H9 (cell line): ENCODE measurements around the gene AGK. TPM values are rescaled to one million over a fixed set of nuclear protein-coding genes. Genes with fewer than 3 reads are reported as not detected.

Experiments used
- DNase-seq: peaks from one replicate; pipeline ENCODE4 v3.0.0-alpha.2; 2017
- H2AFZ ChIP-seq: one replicate; pipeline ENCODE4 v1.6.1; 2013; ENCODE audit warnings: mild to moderate bottlenecking, low read length, control low read depth, moderate library complexity
- H2AK5ac ChIP-seq: 2 replicates; pipeline ENCODE4 v1.6.1; 2013; ENCODE audit warnings: low read length, control low read depth, mixed read lengths; ENCODE audit not compliant: insufficient read length
- H2BK120ac ChIP-seq: one replicate; pipeline ENCODE4 v1.6.1; 2013; ENCODE audit warnings: low read depth, mild to moderate bottlenecking, low read length, control low read depth, inconsistent platforms; ENCODE audit not compliant: poor library complexity, severe bottlenecking
- H2BK12ac ChIP-seq: 2 replicates; pipeline ENCODE4 v1.6.1; 2013; ENCODE audit warnings: low read length, control low read depth, mixed read lengths, low read depth; ENCODE audit not compliant: insufficient read length
- H2BK15ac ChIP-seq: 2 replicates; pipeline ENCODE4 v1.6.1; 2013; ENCODE audit warnings: low read depth, low read length, control low read depth
- H2BK20ac ChIP-seq: one replicate; pipeline ENCODE4 v1.6.1; 2013; ENCODE audit warnings: low read depth, mild to moderate bottlenecking, low read length, control low read depth, inconsistent platforms; ENCODE audit not compliant: poor library complexity, severe bottlenecking
- H2BK5ac ChIP-seq: 2 replicates; pipeline ENCODE4 v1.6.1; 2013; ENCODE audit warnings: low read length, control low read depth, mixed read lengths; ENCODE audit not compliant: insufficient read length
- H3K14ac ChIP-seq: 2 replicates; pipeline ENCODE4 v1.6.1; 2013; ENCODE audit warnings: low read length, control low read depth; ENCODE audit not compliant: insufficient read depth
- H3K18ac ChIP-seq: 2 replicates; pipeline ENCODE4 v1.6.1; 2013; ENCODE audit warnings: low read depth, mild to moderate bottlenecking, mixed read lengths, low read length, control low read depth; ENCODE audit not compliant: insufficient read length
- H3K23ac ChIP-seq: 2 replicates; pipeline ENCODE4 v1.6.1; 2013; ENCODE audit warnings: low read length, control low read depth, mixed read lengths, low read depth; ENCODE audit not compliant: insufficient read length
- H3K23me2 ChIP-seq: 2 replicates; pipeline ENCODE4 v1.6.1; 2013; ENCODE audit warnings: low read depth, mild to moderate bottlenecking, mixed read lengths, low read length, control low read depth; ENCODE audit not compliant: insufficient read length, poor library complexity, severe bottlenecking
- H3K27ac ChIP-seq: 2 replicates; pipeline ENCODE4 v1.5.1; 2013; ENCODE audit warnings: low read length, control low read depth, mixed read lengths, low read depth; ENCODE audit not compliant: insufficient read length
- H3K27me3 ChIP-seq: 2 replicates; pipeline ENCODE4 v1.6.1; 2013; ENCODE audit warnings: low read length, control low read depth, inconsistent platforms; ENCODE audit not compliant: insufficient read depth
- H3K4ac ChIP-seq: 2 replicates; pipeline ENCODE4 v1.6.1; 2013; ENCODE audit warnings: low read depth, mild to moderate bottlenecking, control low read depth, inconsistent platforms, low read length, moderate library complexity
- H3K4me1 ChIP-seq: 2 replicates; pipeline ENCODE4 v1.6.1; 2013; ENCODE audit warnings: low read length, control low read depth, inconsistent platforms; ENCODE audit not compliant: insufficient read depth
- H3K4me2 ChIP-seq: 2 replicates; pipeline ENCODE4 v1.6.1; 2013; ENCODE audit warnings: low read length, control low read depth, mixed read lengths; ENCODE audit not compliant: insufficient read length, insufficient read depth
- H3K56ac ChIP-seq: 2 replicates; pipeline ENCODE4 v1.6.1; 2013; ENCODE audit warnings: low read depth, mild to moderate bottlenecking, mixed read lengths, low read length, control low read depth; ENCODE audit not compliant: insufficient read length
- H3K79me1 ChIP-seq: 2 replicates; pipeline ENCODE4 v1.6.1; 2013; ENCODE audit warnings: low read depth, mild to moderate bottlenecking, moderate library complexity, low read length, control low read depth, inconsistent platforms; ENCODE audit not compliant: insufficient read depth, poor library complexity, severe bottlenecking
- H3K79me2 ChIP-seq: 2 replicates; pipeline ENCODE4 v1.6.1; 2013; ENCODE audit warnings: low read length, control low read depth, inconsistent platforms; ENCODE audit not compliant: insufficient read depth
- H3K9ac ChIP-seq: 2 replicates; pipeline ENCODE4 v1.6.1; 2013; ENCODE audit warnings: low read length, control low read depth, mixed read lengths; ENCODE audit not compliant: insufficient read length; ENCODE audit errors: extremely low read depth
- H3K9me3 ChIP-seq: one replicate; pipeline ENCODE4 v1.6.1; 2013; ENCODE audit warnings: low read depth, low read length, inconsistent platforms; ENCODE audit not compliant: control insufficient read depth
- H3T11ph ChIP-seq: one replicate; pipeline ENCODE4 v1.6.1; 2013; ENCODE audit warnings: mild to moderate bottlenecking, low read length, control low read depth, inconsistent platforms
- H4K20me1 ChIP-seq: one replicate; pipeline ENCODE4 v1.6.1; 2013; ENCODE audit not compliant: control insufficient read depth, insufficient read length, insufficient read depth
- H4K5ac ChIP-seq: 2 replicates; pipeline ENCODE4 v1.6.1; 2013; ENCODE audit warnings: low read depth, mild to moderate bottlenecking, mixed read lengths, low read length, control low read depth; ENCODE audit not compliant: insufficient read length
- H4K8ac ChIP-seq: replicated peaks from 2 replicates; pipeline ENCODE4 v1.6.1; 2013; ENCODE audit warnings: low read length, control low read depth, mixed read lengths, low read depth; ENCODE audit not compliant: insufficient read length
- H4K91ac ChIP-seq: 2 replicates; pipeline ENCODE4 v1.6.1; 2013; ENCODE audit warnings: low read depth, mild to moderate bottlenecking, moderate library complexity, mixed read lengths, low read length, control low read depth; ENCODE audit not compliant: insufficient read length
- H3K27ac Mint-ChIP-seq, 3 experiments: 2 replicates in 2 of 3; 3 replicates in 1 of 3; pipeline ENCODE4 v1.8.0; 2020 to 2021; ENCODE audit warnings: mixed read lengths in 3 of 3, mild to moderate bottlenecking in 1 of 3, moderate library complexity in 1 of 3
- H3K27me3 Mint-ChIP-seq: 2 replicates; pipeline ENCODE4 v1.8.0; 2021; ENCODE audit warnings: low read depth, mild to moderate bottlenecking, moderate library complexity, mixed read lengths
- H3K36me3 Mint-ChIP-seq, 3 experiments: 2 replicates in 2 of 3; 3 replicates in 1 of 3; pipeline ENCODE4 v1.8.0; 2020 to 2021; ENCODE audit warnings: low read depth in 3 of 3, mixed read lengths in 3 of 3; ENCODE audit not compliant: insufficient read depth in 1 of 3
- H3K4me1 Mint-ChIP-seq, 2 experiments: 2 replicates each; pipeline ENCODE4 v1.8.0; 2020; ENCODE audit warnings: mixed read lengths in 2 of 2
- H3K4me3 Mint-ChIP-seq, 2 experiments: 2 replicates in 1 of 2; 3 replicates in 1 of 2; pipeline ENCODE4 v1.8.0; 2020 to 2021; ENCODE audit warnings: mild to moderate bottlenecking in 2 of 2, mixed read lengths in 2 of 2, moderate library complexity in 1 of 2
- H3K9me3 Mint-ChIP-seq, 2 experiments: 2 replicates in 1 of 2; 3 replicates in 1 of 2; pipeline ENCODE4 v1.8.0; 2020; ENCODE audit warnings: mild to moderate bottlenecking in 2 of 2, mixed read lengths in 2 of 2, moderate library complexity in 1 of 2
- WGBS: extraction: QIAGEN DNeasy Blood & Tissue Kit; methylation state at CpG from one replicate; pipeline ENCODE4 v1.1.7; 2013; ENCODE audit warnings: missing lambda C conversion rate, low lambda C conversion rate, mixed read lengths; ENCODE audit not compliant: insufficient read length; ENCODE audit errors: extremely low coverage; 5-methylcytosine and 5-hydroxymethylcytosine counted together
- total RNA-seq: library from RNA; stranded (reverse); gene quantifications from 2 replicates; pipeline ENCODE4 v1.2.1, GENCODE V29; 2021
- TF ChIP-seq, protein P1 (sequence below): fragments of 200-600 bp; sonication (generic); conservative IDR thresholded peaks from 3 replicates; pipeline ENCODE4 v1.8.0; 2021; ENCODE audit warnings: antibody characterized with exemption, mild to moderate bottlenecking

The AGK gene
- total RNA-seq, 1 experiment from 2014 or later: 35.1 TPM

DNA sequence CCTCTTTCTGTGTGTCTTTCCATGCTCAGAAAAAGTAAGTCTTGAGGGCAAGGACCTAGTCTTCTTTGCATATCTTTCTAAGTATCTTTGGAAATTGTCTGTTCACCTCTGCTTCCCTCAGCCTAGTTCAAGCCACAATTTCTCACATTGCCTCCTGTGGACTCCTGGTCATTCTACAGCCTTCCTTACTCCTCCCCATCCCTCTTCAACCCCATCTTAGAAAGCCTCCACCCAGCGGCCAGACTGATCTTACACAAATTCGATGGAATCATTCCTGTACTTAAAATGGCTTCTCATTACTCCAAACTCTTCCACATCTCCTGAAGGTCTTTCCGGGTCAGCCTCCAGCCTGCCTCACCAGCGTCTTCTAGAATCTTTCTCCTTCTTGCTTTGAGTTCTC lies 24.1 kb upstream of the AGK start:
- H3K79me2 ChIP-seq: no peaks in the 10 kb centered on the region

More for the DNA sequence above, 24.1 kb upstream of the AGK start:
- Histone ChIP-seq H2AK5ac (no peak overlapping the region), H4K20me1 (no peaks in the 10 kb centered on the region), H2BK20ac (no peak overlapping the region), H3K27ac (no peak overlapping the region), H4K91ac (no peak overlapping the region), H3K23me2 (no peaks in the 10 kb centered on the region), H3K79me1 (no peaks in the 10 kb centered on the region), H3K23ac (no peak overlapping the region), H3K4me2 (no peak overlapping the region), H3K27me3 (no peaks in the 10 kb centered on the region), H4K5ac (no peak overlapping the region), H4K8ac (no peak overlapping the region), H3K9ac (no peak overlapping the region), H3K9me3 (no peaks in the 10 kb centered on the region), H3K4me1 (no peaks in the 10 kb centered on the region), H3K18ac (no peak overlapping the region), H3K56ac (no peak overlapping the region), H2AFZ (no peak overlapping the region), H3K14ac (no peak overlapping the region), H2BK12ac (no peak overlapping the region), H2BK120ac (no peak overlapping the region), H2BK15ac (no peak overlapping the region), H3K4ac (no peak overlapping the region), H3T11ph (no peak overlapping the region), H2BK5ac (no peak overlapping the region)
- Mint-ChIP-seq H3K9me3 (no peaks in the 10 kb centered on the region), H3K36me3 (peaks cover 2 to 5% (median 2%) of the 10 kb centered on the region in 3 experiments; a peak in 3 of 7 replicates), H3K27ac (no peak overlapping the region), H3K4me1 (peaks cover 4 to 6% of the 10 kb centered on the region in 2 experiments; a peak in 3 of 4 replicates), H3K27me3 (no peaks in the 10 kb centered on the region), H3K4me3 (no peak overlapping the region)
- no CpG with 5 or more reads among the region's 4 CpGs for WGBS
- TF ChIP-seq, protein P1, sequence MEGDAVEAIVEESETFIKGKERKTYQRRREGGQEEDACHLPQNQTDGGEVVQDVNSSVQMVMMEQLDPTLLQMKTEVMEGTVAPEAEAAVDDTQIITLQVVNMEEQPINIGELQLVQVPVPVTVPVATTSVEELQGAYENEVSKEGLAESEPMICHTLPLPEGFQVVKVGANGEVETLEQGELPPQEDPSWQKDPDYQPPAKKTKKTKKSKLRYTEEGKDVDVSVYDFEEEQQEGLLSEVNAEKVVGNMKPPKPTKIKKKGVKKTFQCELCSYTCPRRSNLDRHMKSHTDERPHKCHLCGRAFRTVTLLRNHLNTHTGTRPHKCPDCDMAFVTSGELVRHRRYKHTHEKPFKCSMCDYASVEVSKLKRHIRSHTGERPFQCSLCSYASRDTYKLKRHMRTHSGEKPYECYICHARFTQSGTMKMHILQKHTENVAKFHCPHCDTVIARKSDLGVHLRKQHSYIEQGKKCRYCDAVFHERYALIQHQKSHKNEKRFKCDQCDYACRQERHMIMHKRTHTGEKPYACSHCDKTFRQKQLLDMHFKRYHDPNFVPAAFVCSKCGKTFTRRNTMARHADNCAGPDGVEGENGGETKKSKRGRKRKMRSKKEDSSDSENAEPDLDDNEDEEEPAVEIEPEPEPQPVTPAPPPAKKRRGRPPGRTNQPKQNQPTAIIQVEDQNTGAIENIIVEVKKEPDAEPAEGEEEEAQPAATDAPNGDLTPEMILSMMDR: no peak
- no peak for DNase-seq
